ENCODE measurements around the gene BABAM2.

DNA sequence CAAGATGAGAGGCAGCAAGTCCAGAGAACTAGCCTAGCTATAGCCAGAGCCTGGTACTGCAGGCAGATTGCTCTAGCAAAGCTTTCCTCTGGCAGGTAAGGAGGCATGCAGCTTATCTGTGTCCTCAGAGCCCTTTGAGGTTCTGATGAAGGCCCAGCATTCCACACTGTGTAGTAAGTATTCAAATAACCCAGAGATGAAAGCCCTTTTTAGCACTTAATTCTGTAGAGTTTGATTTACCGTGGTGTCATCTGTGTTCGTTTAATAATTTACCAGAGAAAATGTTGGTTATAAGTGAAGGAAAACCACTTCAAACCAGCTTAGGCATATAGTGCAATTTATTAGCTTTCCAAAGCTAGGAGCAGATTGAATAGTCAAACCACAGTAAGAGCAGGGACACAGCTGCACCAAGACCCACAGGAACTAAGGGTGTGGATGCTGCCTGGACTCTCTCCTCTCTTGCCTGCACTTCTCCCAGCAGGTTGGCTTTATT lies 226.6 kb downstream of the BABAM2 start:
- TF ChIP-seq EZH2 (IDR thresholded peaks at IDR 0.05; ENCODE audit: insufficient read depth, low read length), result no peak
- TF ChIP-seq, protein P1, sequence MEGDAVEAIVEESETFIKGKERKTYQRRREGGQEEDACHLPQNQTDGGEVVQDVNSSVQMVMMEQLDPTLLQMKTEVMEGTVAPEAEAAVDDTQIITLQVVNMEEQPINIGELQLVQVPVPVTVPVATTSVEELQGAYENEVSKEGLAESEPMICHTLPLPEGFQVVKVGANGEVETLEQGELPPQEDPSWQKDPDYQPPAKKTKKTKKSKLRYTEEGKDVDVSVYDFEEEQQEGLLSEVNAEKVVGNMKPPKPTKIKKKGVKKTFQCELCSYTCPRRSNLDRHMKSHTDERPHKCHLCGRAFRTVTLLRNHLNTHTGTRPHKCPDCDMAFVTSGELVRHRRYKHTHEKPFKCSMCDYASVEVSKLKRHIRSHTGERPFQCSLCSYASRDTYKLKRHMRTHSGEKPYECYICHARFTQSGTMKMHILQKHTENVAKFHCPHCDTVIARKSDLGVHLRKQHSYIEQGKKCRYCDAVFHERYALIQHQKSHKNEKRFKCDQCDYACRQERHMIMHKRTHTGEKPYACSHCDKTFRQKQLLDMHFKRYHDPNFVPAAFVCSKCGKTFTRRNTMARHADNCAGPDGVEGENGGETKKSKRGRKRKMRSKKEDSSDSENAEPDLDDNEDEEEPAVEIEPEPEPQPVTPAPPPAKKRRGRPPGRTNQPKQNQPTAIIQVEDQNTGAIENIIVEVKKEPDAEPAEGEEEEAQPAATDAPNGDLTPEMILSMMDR (IDR thresholded peaks at IDR 0.05; ENCODE audit: insufficient read depth, low read depth, low read length), result no peak
